NCI-H187 (cell line): Measurements from ENCODE around the gene CADM1.

Source experiments
- DNase-seq, 2 experiments: peaks; one replicate each; lab custom pipeline; 2025; lab: John Stamatoyannopoulos, UW

Gene CADM1

GRCh38 chr11:115398333-115399080 lies 105.7 kb downstream of the CADM1 start:
- no peak for DNase-seq

- no peak for DNase-seq
Observed at GRCh38 chr11:115396533-115396932, 107.7 kb downstream of the CADM1 start.

- DNase-seq = no peak
Observed at GRCh38 chr11:115393950-115394349, 110.3 kb downstream of the CADM1 start.

- no peak for DNase-seq
Observed at GRCh38 chr11:115391598-115391997, 112.6 kb downstream of the CADM1 start.

GRCh38 chr11:115391160-115391559 lies 113.1 kb downstream of the CADM1 start:
- no peak for DNase-seq

GRCh38 chr11:115390441-115390840 lies 113.8 kb downstream of the CADM1 start:
- DNase-seq = no peak

- DNase-seq = no peak
Observed at GRCh38 chr11:115389790-115390189, 114.4 kb downstream of the CADM1 start.

GRCh38 chr11:115385226-115385625 lies 119.0 kb downstream of the CADM1 start:
- DNase-seq = no peak

GRCh38 chr11:115384236-115384635 lies 120.0 kb downstream of the CADM1 start:
- peak; percentile 36 to 48 for DNase-seq

- no peak for DNase-seq
Observed at GRCh38 chr11:115383431-115383830, 120.8 kb downstream of the CADM1 start.

- no peak for DNase-seq
Observed at GRCh38 chr11:115379528-115379927, 124.7 kb downstream of the CADM1 start.

GRCh38 chr11:115378557-115378956 lies 125.7 kb downstream of the CADM1 start:
- no peak for DNase-seq

- DNase-seq = no peak
Observed at GRCh38 chr11:115377882-115378296, 126.3 kb downstream of the CADM1 start.

- DNase-seq = no peak
Observed at GRCh38 chr11:115368616-115369015, 135.6 kb downstream of the CADM1 start.

- DNase-seq = no peak
Observed at GRCh38 chr11:115366826-115367225, 137.4 kb downstream of the CADM1 start.

- DNase-seq = no peak
Observed at GRCh38 chr11:115365907-115366306, 138.3 kb downstream of the CADM1 start.

- DNase-seq = no peak
Observed at GRCh38 chr11:115364896-115365295, 139.3 kb downstream of the CADM1 start.

GRCh38 chr11:115363921-115364320 lies 140.3 kb downstream of the CADM1 start:
- no peak for DNase-seq

GRCh38 chr11:115363426-115363825 lies 140.8 kb downstream of the CADM1 start:
- no peak for DNase-seq

- no peak for DNase-seq
Observed at GRCh38 chr11:115362997-115363396, 141.2 kb downstream of the CADM1 start.

GRCh38 chr11:115361025-115361424 lies 143.2 kb downstream of the CADM1 start:
- DNase-seq = no peak

GRCh38 chr11:115360186-115360824 lies 143.9 kb downstream of the CADM1 start:
- DNase-seq = no peak

GRCh38 chr11:115357066-115357465 lies 147.1 kb downstream of the CADM1 start:
- no peak for DNase-seq
